HEK293 (cell line): ENCODE measurements around the gene IGF1R.
A peak's percentile ranks its signal among the peaks of the same experiment; 100 is the strongest.

Source experiments
- CTCF ChIA-PET: fragments of 350-600 bp; formaldehyde crosslinking; extraction: SDS; loops from one replicate; lab custom pipeline; 2021; ENCODE audit warnings: antibody characterized with exemption; lab: Yijun Ruan, JAX
- POLR2A ChIA-PET: fragments of 300-600 bp; formaldehyde crosslinking; extraction: SDS; loops from one replicate; lab custom pipeline; 2020; ENCODE audit warnings: antibody characterized with exemption, inconsistent platforms; lab: Yijun Ruan, JAX
- H3K27ac ChIP-seq: fragments of 200-500 bp; sonication (Bioruptor generic); 2 replicates; pipeline ENCODE4 v1.5.1; 2014; ENCODE audit warnings: low read depth, low read length, control low read depth, inconsistent platforms; ENCODE audit errors: extremely low read depth
- H3K36me3 ChIP-seq, 2 experiments: fragments of 200-500 bp in 1 of 2; sonication (Bioruptor generic) in 1 of 2; 1 replicate in 1 of 2; 2 replicates in 1 of 2; pipeline ENCODE4 v1.5.1; 2014 to 2017; ENCODE audit warnings: inconsistent platforms in 2 of 2, low read length in 2 of 2; ENCODE audit not compliant: control insufficient read depth in 2 of 2, insufficient read depth in 1 of 2
- H3K4me1 ChIP-seq: fragments of 200-500 bp; sonication (Bioruptor generic); 2 replicates; pipeline ENCODE4 v1.5.1; 2014; ENCODE audit warnings: mild to moderate bottlenecking, low read length, inconsistent platforms; ENCODE audit not compliant: control insufficient read depth, insufficient read depth
- H3K4me3 ChIP-seq: 2 replicates; pipeline ENCODE4 v1.5.1; 2011; ENCODE audit warnings: low read depth, mild to moderate bottlenecking, control low read depth, low read length, moderate library complexity
- H3K9me3 ChIP-seq: fragments of 200-500 bp; sonication (Bioruptor generic); 2 replicates; pipeline ENCODE4 v1.5.1; 2014; ENCODE audit warnings: low read depth, low read length, inconsistent platforms; ENCODE audit not compliant: control insufficient read depth, insufficient read depth
- GLIS2 ChIP-seq: fragments of 450-650 bp; formaldehyde crosslinking; IDR thresholded peaks from 2 replicates; pipeline ENCODE4 v1.5.1; 2016; ENCODE audit warnings: missing biosample characterization, missing genetic modification characterization
- PRDM1 ChIP-seq: fragments of 450-650 bp; formaldehyde crosslinking; IDR thresholded peaks from 2 replicates; pipeline ENCODE4; 2016; ENCODE audit warnings: missing biosample characterization, missing genetic modification characterization
- TRIM28 ChIP-seq: IDR thresholded peaks from 2 replicates; pipeline ENCODE4 v1.6.1; 2011; ENCODE audit warnings: low read length, control low read depth, borderline replicate concordance
- ZBTB21 ChIP-seq: fragments of 450-650 bp; formaldehyde crosslinking; IDR thresholded peaks from 2 replicates; pipeline ENCODE4 v1.5.1; 2017; ENCODE audit warnings: missing biosample characterization, missing genetic modification characterization
- ZNF121 ChIP-seq: fragments of 450-650 bp; formaldehyde crosslinking; IDR thresholded peaks from 2 replicates; pipeline ENCODE4 v1.5.1; 2016; ENCODE audit warnings: missing biosample characterization, missing genetic modification characterization
- ZNF155 ChIP-seq: fragments of 450-650 bp; formaldehyde crosslinking; IDR thresholded peaks from 2 replicates; pipeline ENCODE4 v1.5.1; 2016; ENCODE audit warnings: missing biosample characterization, missing genetic modification characterization
- ZNF19 ChIP-seq: fragments of 450-650 bp; formaldehyde crosslinking; IDR thresholded peaks from 2 replicates; pipeline ENCODE4; 2016; ENCODE audit warnings: missing biosample characterization, missing genetic modification characterization, low read depth
- ZNF292 ChIP-seq: fragments of 450-650 bp; formaldehyde crosslinking; IDR thresholded peaks from 2 replicates; pipeline ENCODE4 v1.5.1; 2016; ENCODE audit warnings: low read depth, missing biosample characterization, missing genetic modification characterization, borderline replicate concordance
- ZNF354C ChIP-seq: fragments of 450-650 bp; formaldehyde crosslinking; IDR thresholded peaks from 2 replicates; pipeline ENCODE4 v1.5.1; 2016; ENCODE audit warnings: missing biosample characterization, missing genetic modification characterization, low read depth, borderline replicate concordance
- ZNF366 ChIP-seq: fragments of 450-650 bp; formaldehyde crosslinking; conservative IDR thresholded peaks from 2 replicates; pipeline ENCODE4 v1.5.1; 2016; ENCODE audit warnings: missing biosample characterization, missing genetic modification characterization
- ZNF394 ChIP-seq: fragments of 450-650 bp; formaldehyde crosslinking; IDR thresholded peaks from 2 replicates; pipeline ENCODE4 v1.5.1; 2016; ENCODE audit warnings: missing biosample characterization, missing genetic modification characterization, mild to moderate bottlenecking, moderate library complexity, borderline replicate concordance
- ZNF624 ChIP-seq: fragments of 450-650 bp; formaldehyde crosslinking; IDR thresholded peaks from 2 replicates; pipeline ENCODE4 v1.5.1; 2017; ENCODE audit warnings: missing biosample characterization, missing genetic modification characterization
- ZNF707 ChIP-seq: fragments of 450-650 bp; formaldehyde crosslinking; IDR thresholded peaks from 2 replicates; pipeline ENCODE4 v1.5.1; 2016; ENCODE audit warnings: missing biosample characterization, missing genetic modification characterization
- TF ChIP-seq, protein P1 (sequence below): fragments of 450-650 bp; formaldehyde crosslinking; IDR thresholded peaks from 2 replicates; pipeline ENCODE4 v1.5.1; 2016; ENCODE audit warnings: missing biosample characterization, missing genetic modification characterization
- TF ChIP-seq, protein P2 (sequence below): fragments of 450-650 bp; formaldehyde crosslinking; conservative IDR thresholded peaks from 2 replicates; pipeline ENCODE4 v1.5.1; 2016; ENCODE audit warnings: low read depth, missing biosample characterization, missing genetic modification characterization
- TF ChIP-seq, protein P3 (sequence below): fragments of 450-650 bp; formaldehyde crosslinking; conservative IDR thresholded peaks from 2 replicates; pipeline ENCODE4 v1.5.1; 2016; ENCODE audit warnings: low read depth, missing biosample characterization, missing genetic modification characterization

IGF1R gene

GRCh38 chr15:98894312-98894711, 246.0 kb downstream of the IGF1R start:
- H3K4me1 ChIP-seq: peaks cover 43% of the 10 kb centered on the region
- H3K36me3 ChIP-seq: no peaks in the 10 kb centered on the region
- H3K27ac ChIP-seq: no peak overlapping the region; the same call in 1 of the 2 replicates
- no peak for TF ChIP-seq ZNF19 (tag by site-specific recombination)
- TF ChIP-seq ZNF292: no peak
- TF ChIP-seq ZBTB21 (tag by site-specific recombination): no peak
- TF ChIP-seq, protein P1, sequence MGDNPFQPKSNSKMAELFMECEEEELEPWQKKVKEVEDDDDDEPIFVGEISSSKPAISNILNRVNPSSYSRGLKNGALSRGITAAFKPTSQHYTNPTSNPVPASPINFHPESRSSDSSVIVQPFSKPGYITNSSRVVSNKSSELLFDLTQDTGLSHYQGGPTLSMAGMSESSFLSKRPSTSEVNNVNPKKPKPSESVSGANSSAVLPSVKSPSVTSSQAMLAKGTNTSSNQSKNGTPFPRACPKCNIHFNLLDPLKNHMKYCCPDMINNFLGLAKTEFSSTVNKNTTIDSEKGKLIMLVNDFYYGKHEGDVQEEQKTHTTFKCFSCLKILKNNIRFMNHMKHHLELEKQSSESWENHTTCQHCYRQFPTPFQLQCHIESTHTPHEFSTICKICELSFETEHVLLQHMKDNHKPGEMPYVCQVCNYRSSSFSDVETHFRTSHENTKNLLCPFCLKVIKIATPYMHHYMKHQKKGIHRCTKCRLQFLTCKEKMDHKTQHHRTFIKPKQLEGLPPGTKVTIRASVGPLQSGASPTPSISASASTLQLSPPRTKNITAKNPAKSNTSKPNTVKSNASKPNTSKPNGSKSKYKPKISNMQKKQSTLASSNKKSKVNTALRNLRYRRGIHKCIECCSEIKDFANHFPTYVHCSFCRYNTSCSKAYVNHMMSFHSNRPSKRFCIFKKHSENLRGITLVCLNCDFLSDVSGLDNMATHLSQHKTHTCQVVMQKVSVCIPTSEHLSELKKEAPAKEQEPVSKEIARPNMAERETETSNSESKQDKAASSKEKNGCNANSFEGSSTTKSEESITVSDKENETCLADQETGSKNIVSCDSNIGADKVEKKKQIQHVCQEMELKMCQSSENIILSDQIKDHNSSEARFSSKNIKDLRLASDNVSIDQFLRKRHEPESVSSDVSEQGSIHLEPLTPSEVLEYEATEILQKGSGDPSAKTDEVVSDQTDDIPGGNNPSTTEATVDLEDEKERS: no peak
- TF ChIP-seq GLIS2 (tag by site-specific recombination): no peak
- no peak for TF ChIP-seq ZNF354C
- TF ChIP-seq ZNF707 (tag by site-specific recombination): no peak
- TF ChIP-seq ZNF624 (tag by site-specific recombination): no peak
- H3K9me3 ChIP-seq: no peaks in the 10 kb centered on the region
- POLR2A ChIA-PET: no interaction called here
- H3K4me3 ChIP-seq: no peak overlapping the region
- CTCF ChIA-PET: interaction anchor here (0.6 to 7.3 kb wide), 5 partner anchors 11 to 43 kb away, joined by 3 to 66 read pairs (median 4); no protein-coding TSS in a partner anchor

GRCh38 chr15:98896002-98896721, 247.8 kb downstream of the IGF1R start:
- POLR2A ChIA-PET: interaction anchor here (1.4 to 2.1 kb wide), 2 partner anchors 14 to 22 kb away, joined by 3 to 5 read pairs; no protein-coding TSS in a partner anchor
- CTCF ChIA-PET: interaction anchor here (0.9 to 7.3 kb wide), 5 partner anchors 9 to 454 kb away, joined by 3 to 66 read pairs (median 5); no protein-coding TSS in a partner anchor
- TF ChIP-seq, protein P2, sequence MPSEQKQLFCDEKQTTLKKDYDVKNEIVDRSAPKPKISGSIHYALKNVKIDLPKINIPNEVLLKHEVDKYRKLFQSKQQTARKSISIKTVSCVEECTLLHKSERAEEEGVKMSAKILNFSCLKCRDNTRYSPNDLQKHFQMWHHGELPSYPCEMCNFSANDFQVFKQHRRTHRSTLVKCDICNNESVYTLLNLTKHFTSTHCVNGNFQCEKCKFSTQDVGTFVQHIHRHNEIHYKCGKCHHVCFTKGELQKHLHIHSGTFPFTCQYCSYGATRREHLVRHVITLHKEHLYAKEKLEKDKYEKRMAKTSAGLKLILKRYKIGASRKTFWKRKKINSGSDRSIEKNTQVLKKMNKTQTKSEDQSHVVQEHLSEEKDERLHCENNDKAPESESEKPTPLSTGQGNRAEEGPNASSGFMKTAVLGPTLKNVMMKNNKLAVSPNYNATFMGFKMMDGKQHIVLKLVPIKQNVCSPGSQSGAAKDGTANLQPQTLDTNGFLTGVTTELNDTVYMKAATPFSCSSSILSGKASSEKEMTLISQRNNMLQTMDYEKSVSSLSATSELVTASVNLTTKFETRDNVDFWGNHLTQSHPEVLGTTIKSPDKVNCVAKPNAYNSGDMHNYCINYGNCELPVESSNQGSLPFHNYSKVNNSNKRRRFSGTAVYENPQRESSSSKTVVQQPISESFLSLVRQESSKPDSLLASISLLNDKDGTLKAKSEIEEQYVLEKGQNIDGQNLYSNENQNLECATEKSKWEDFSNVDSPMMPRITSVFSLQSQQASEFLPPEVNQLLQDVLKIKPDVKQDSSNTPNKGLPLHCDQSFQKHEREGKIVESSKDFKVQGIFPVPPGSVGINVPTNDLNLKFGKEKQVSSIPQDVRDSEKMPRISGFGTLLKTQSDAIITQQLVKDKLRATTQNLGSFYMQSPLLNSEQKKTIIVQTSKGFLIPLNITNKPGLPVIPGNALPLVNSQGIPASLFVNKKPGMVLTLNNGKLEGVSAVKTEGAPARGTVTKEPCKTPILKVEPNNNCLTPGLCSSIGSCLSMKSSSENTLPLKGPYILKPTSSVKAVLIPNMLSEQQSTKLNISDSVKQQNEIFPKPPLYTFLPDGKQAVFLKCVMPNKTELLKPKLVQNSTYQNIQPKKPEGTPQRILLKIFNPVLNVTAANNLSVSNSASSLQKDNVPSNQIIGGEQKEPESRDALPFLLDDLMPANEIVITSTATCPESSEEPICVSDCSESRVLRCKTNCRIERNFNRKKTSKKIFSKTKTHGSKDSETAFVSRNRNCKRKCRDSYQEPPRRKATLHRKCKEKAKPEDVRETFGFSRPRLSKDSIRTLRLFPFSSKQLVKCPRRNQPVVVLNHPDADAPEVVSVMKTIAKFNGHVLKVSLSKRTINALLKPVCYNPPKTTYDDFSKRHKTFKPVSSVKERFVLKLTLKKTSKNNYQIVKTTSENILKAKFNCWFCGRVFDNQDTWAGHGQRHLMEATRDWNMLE: no peak
- peaks cover 28% of the 10 kb centered on the region for H3K4me1 ChIP-seq
- H3K27ac ChIP-seq: peak overlapping the region; percentile 33; the same call in 1 of the 2 replicates
- no peaks in the 10 kb centered on the region for H3K36me3 ChIP-seq
- H3K4me3 ChIP-seq: no peak overlapping the region
- H3K9me3 ChIP-seq: no peaks in the 10 kb centered on the region

GRCh38 chr15:98896802-98897732, 248.7 kb downstream of the IGF1R start:
- H3K4me3 ChIP-seq: no peak overlapping the region; the same call in 1 of the 2 replicates
- no peaks in the 10 kb centered on the region for H3K36me3 ChIP-seq
- peak overlapping the region; percentile 14 for H3K27ac ChIP-seq
- POLR2A ChIA-PET: interaction anchor here (1.6 to 2.1 kb wide), 2 partner anchors 8 to 15 kb away, joined by 4 to 5 read pairs; no protein-coding TSS in a partner anchor
- peaks cover 28% of the 10 kb centered on the region for H3K4me1 ChIP-seq
- CTCF ChIA-PET: interaction anchor here (0.6 to 1.4 kb wide), 6 partner anchors 35 to 816 kb away, joined by 3 to 8 read pairs (median 3); no protein-coding TSS in a partner anchor
- H3K9me3 ChIP-seq: no peaks in the 10 kb centered on the region
- TF ChIP-seq ZNF155: no peak
- TF ChIP-seq, protein P3, sequence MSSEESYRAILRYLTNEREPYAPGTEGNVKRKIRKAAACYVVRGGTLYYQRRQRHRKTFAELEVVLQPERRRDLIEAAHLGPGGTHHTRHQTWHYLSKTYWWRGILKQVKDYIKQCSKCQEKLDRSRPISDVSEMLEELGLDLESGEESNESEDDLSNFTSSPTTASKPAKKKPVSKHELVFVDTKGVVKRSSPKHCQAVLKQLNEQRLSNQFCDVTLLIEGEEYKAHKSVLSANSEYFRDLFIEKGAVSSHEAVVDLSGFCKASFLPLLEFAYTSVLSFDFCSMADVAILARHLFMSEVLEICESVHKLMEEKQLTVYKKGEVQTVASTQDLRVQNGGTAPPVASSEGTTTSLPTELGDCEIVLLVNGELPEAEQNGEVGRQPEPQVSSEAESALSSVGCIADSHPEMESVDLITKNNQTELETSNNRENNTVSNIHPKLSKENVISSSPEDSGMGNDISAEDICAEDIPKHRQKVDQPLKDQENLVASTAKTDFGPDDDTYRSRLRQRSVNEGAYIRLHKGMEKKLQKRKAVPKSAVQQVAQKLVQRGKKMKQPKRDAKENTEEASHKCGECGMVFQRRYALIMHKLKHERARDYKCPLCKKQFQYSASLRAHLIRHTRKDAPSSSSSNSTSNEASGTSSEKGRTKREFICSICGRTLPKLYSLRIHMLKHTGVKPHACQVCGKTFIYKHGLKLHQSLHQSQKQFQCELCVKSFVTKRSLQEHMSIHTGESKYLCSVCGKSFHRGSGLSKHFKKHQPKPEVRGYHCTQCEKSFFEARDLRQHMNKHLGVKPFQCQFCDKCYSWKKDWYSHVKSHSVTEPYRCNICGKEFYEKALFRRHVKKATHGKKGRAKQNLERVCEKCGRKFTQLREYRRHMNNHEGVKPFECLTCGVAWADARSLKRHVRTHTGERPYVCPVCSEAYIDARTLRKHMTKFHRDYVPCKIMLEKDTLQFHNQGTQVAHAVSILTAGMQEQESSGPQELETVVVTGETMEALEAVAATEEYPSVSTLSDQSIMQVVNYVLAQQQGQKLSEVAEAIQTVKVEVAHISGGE (tag by site-specific recombination): no peak
- peak; percentile 92 for TF ChIP-seq TRIM28
- TF ChIP-seq ZNF366 (tag by site-specific recombination): peak; percentile 99
- peak; percentile 46; the same call in 1 of the 2 replicates for TF ChIP-seq GLIS2 (tag by site-specific recombination)
- TF ChIP-seq PRDM1 (tag by site-specific recombination): peak; percentile 79
- TF ChIP-seq ZNF121 (tag by site-specific recombination): no peak
- TF ChIP-seq ZNF394 (tag by site-specific recombination): peak; percentile 91
